SK-N-MC (cell line): ENCODE measurements around the gene SART3.

ENCODE experiments used
- DNase-seq: peaks from one replicate; pipeline ENCODE4 v3.0.0-alpha.2; 2011; ENCODE audit warnings: low read depth, low spot score
- H3K27ac ChIP-seq: fragments of 200-600 bp; sonication (generic); 2 replicates; pipeline ENCODE4 v1.5.1; 2016; ENCODE audit warnings: mixed run types
- H3K36me3 ChIP-seq: fragments of 200-600 bp; sonication (generic); 2 replicates; pipeline ENCODE4 v1.6.1; 2017; ENCODE audit warnings: antibody characterized with exemption, low read length, mixed read lengths; ENCODE audit not compliant: insufficient read depth
- H3K4me3 ChIP-seq: fragments of 200-600 bp; sonication (generic); 2 replicates; pipeline ENCODE4 v1.5.1; 2016
- H3K9ac ChIP-seq: fragments of 200-600 bp; sonication (generic); 2 replicates; pipeline ENCODE4 v1.8.0; 2017; ENCODE audit warnings: mixed run types, mixed read lengths; ENCODE audit not compliant: insufficient read length
- H3K9me3 ChIP-seq: fragments of 200-600 bp; sonication (generic); 2 replicates; pipeline ENCODE4 v1.6.1; 2017; ENCODE audit warnings: low read depth, mild to moderate bottlenecking, antibody characterized with exemption, low read length, moderate library complexity, mixed read lengths
- EZH2 ChIP-seq: fragments of 200-600 bp; sonication (generic); IDR thresholded peaks from one replicate; pipeline ENCODE4 v1.6.1; 2017; ENCODE audit warnings: antibody characterized with exemption
- FOXP2 ChIP-seq: optimal IDR thresholded peaks from 2 replicates; pipeline ENCODE3; 2011; ENCODE audit warnings: mild to moderate bottlenecking, moderate library complexity; ENCODE audit not compliant: insufficient read depth; ENCODE audit errors: extremely low read length, control extremely low read depth
- POLR2AphosphoS5 ChIP-seq: IDR thresholded peaks from 2 replicates; pipeline ENCODE4 v1.6.1; 2012; ENCODE audit warnings: mild to moderate bottlenecking, low read depth, low read length, borderline replicate concordance

SART3 gene

GRCh38 chr12:108548954-108549521, 11.9 kb downstream of the SART3 start:
- Histone ChIP-seq H3K36me3 (peaks cover 70% of the 10 kb centered on the region), H3K9ac (no peak overlapping the region), H3K27ac (no peak overlapping the region), H3K4me3 (no peak overlapping the region), H3K9me3 (no peaks in the 10 kb centered on the region)
- no peak for DNase-seq
- TF ChIP-seq POLR2AphosphoS5 = no peak
- no peak for TF ChIP-seq FOXP2
- no peak for TF ChIP-seq EZH2

GRCh38 chr12:108547686-108548085, 13.3 kb downstream of the SART3 start:
- no peak for TF ChIP-seq FOXP2
- no peak for TF ChIP-seq EZH2
- no peak for TF ChIP-seq POLR2AphosphoS5
- DNase-seq = no peak
- Histone ChIP-seq H3K9me3 (no peaks in the 10 kb centered on the region), H3K36me3 (peaks cover 78% of the 10 kb centered on the region), H3K9ac (no peak overlapping the region), H3K27ac (no peak overlapping the region), H3K4me3 (no peak overlapping the region)

GRCh38 chr12:108543652-108544051, 17.3 kb downstream of the SART3 start:
- Histone ChIP-seq H3K27ac (no peak overlapping the region), H3K9me3 (no peaks in the 10 kb centered on the region), H3K36me3 (peaks cover 77% of the 10 kb centered on the region), H3K9ac (no peak overlapping the region), H3K4me3 (no peak overlapping the region)
- TF ChIP-seq EZH2 (no peak), FOXP2 (no peak), POLR2AphosphoS5 (no peak)
- DNase-seq = no peak

GRCh38 chr12:108542320-108542719, 18.7 kb downstream of the SART3 start:
- H3K27ac ChIP-seq = no peak overlapping the region
- H3K36me3 ChIP-seq = peaks cover 77% of the 10 kb centered on the region
- H3K9ac ChIP-seq = no peak overlapping the region
- TF ChIP-seq EZH2 = no peak
- TF ChIP-seq POLR2AphosphoS5 = no peak
- no peak for TF ChIP-seq FOXP2
- no peak for DNase-seq
- H3K4me3 ChIP-seq = no peak overlapping the region
- H3K9me3 ChIP-seq = no peaks in the 10 kb centered on the region

- no peak overlapping the region for H3K9ac ChIP-seq
- DNase-seq = no peak
- no peaks in the 10 kb centered on the region for H3K9me3 ChIP-seq
- H3K36me3 ChIP-seq = peaks cover 77% of the 10 kb centered on the region
- 0 out of 2 replicates have a peak overlapping the region, but pooled peaks have one; percentile 2 for H3K27ac ChIP-seq
- TF ChIP-seq EZH2 (no peak), POLR2AphosphoS5 (no peak), FOXP2 (no peak)
- H3K4me3 ChIP-seq = no peak overlapping the region
Measured at GRCh38 chr12:108538616-108539195, 22.3 kb downstream of the SART3 start.

- Histone ChIP-seq H3K9ac (no peak overlapping the region), H3K27ac (0 out of 2 replicates have a peak overlapping the region, but pooled peaks have one; percentile 45), H3K4me3 (no peak overlapping the region), H3K9me3 (no peaks in the 10 kb centered on the region), H3K36me3 (peaks cover 76% of the 10 kb centered on the region)
- DNase-seq = no peak
- TF ChIP-seq EZH2 (no peak), FOXP2 (no peak), POLR2AphosphoS5 (no peak)
Measured at GRCh38 chr12:108538146-108538545, 22.8 kb downstream of the SART3 start.

- Histone ChIP-seq H3K9me3 (no peaks in the 10 kb centered on the region), H3K27ac (no peak overlapping the region; the same call in 1 of the 2 replicates), H3K36me3 (peaks cover 88% of the 10 kb centered on the region), H3K4me3 (no peak overlapping the region), H3K9ac (no peak overlapping the region)
- TF ChIP-seq POLR2AphosphoS5 (peak; percentile 28; the same call in 1 of the 2 replicates), FOXP2 (no peak)
- DNase-seq = no peak
Measured at GRCh38 chr12:108531929-108532848, 28.8 kb downstream of the SART3 start.

GRCh38 chr12:108530161-108530560, 30.8 kb downstream of the SART3 start:
- no peak for DNase-seq
- H3K9me3 ChIP-seq = no peaks in the 10 kb centered on the region
- TF ChIP-seq EZH2 (no peak), POLR2AphosphoS5 (no peak)
- H3K4me3 ChIP-seq = no peak overlapping the region
- peaks cover 88% of the 10 kb centered on the region for H3K36me3 ChIP-seq
- no peak overlapping the region for H3K9ac ChIP-seq
- H3K27ac ChIP-seq = no peak overlapping the region

- Histone ChIP-seq H3K36me3 (peaks cover 97% of the 10 kb centered on the region), H3K4me3 (no peak overlapping the region), H3K9me3 (no peaks in the 10 kb centered on the region), H3K9ac (no peak overlapping the region), H3K27ac (no peak overlapping the region)
- no peak for DNase-seq
- TF ChIP-seq EZH2 = no peak
- TF ChIP-seq POLR2AphosphoS5 = no peak
- TF ChIP-seq FOXP2 = no peak
Measured at GRCh38 chr12:108527166-108527496, 33.8 kb downstream of the SART3 start.
